Measurements from ENCODE around the gene BCAT1. TPM values are rescaled to one million over a fixed set of nuclear protein-coding genes. Genes with fewer than 3 reads are reported as not detected.
A peak's percentile ranks its signal among the peaks of the same experiment; 100 is the strongest.
"Not testable (repeated sequence)": the region's sequence is repeated elsewhere in the genome, so short reads cannot be mapped to it uniquely, and the experiment has no call there.

The BCAT1 gene
- total and polyA plus RNA-seq, 2 donors (not counting 1 experiment from before 2014, with no cell fraction given), result 0.33 to 9.6 TPM

- Mint-ChIP-seq H3K4me1 (peaks cover 2% of the 10 kb centered on the region), H3K27ac (no peak overlapping the region), H3K9me3 (ENCODE audit: insufficient read depth) (peaks cover 3% of the 10 kb centered on the region), H3K27me3 (no peaks in the 10 kb centered on the region), H3K4me3 (no peak overlapping the region)
- peak; percentile 45 for DNase-seq
- Histone ChIP-seq H3K27me3 (replicated peaks in 1 of 4; ENCODE audit: control extremely low read depth in 1 of 4, control insufficient read depth in 3 of 4, insufficient read depth in 4 of 4, low read length in 3 of 4) (no peaks in the 10 kb centered on the region), H3K4me2 (replicated peaks; ENCODE audit: low read depth, low read length, poor library complexity, severe bottlenecking) (no peak overlapping the region), H3K27ac (ENCODE audit: low read length in 2 of 2) (no peak overlapping the region), H3K4me1 (ENCODE audit: control insufficient read depth in 2 of 2, insufficient read depth in 2 of 2, low read length in 2 of 2) (no peaks in the 10 kb centered on the region), H3K9me3 (ENCODE audit: control extremely low read depth in 1 of 3, control insufficient read depth in 2 of 3, insufficient read depth in 1 of 3, low read length in 2 of 3) (peaks cover 2 to 6% (median 5%) of the 10 kb centered on the region in 3 donors), H3K9ac (ENCODE audit: low read length) (no peak overlapping the region), H3K4me3 (ENCODE audit: control extremely low read depth in 1 of 5, extremely low read depth in 1 of 5, insufficient read depth in 1 of 5, low read depth in 2 of 5, low read length in 4 of 5) (no peak overlapping the region), H4K20me1 (ENCODE audit: control insufficient read depth, insufficient read depth, low read length, poor library complexity, severe bottlenecking) (no peaks in the 10 kb centered on the region), H2AFZ (ENCODE audit: insufficient read depth, low read depth, low read length, poor library complexity, severe bottlenecking) (no peak overlapping the region), H3K36me3 (replicated peaks in 1 of 2; ENCODE audit: control extremely low read depth in 1 of 2, control insufficient read depth in 1 of 2, extremely low read depth in 1 of 2, insufficient read depth in 2 of 2, low read length in 1 of 2) (no peaks in the 10 kb centered on the region), H3K79me2 (ENCODE audit: control insufficient read depth, insufficient read depth, low read length) (no peaks in the 10 kb centered on the region)
- CTCF ChIA-PET, result interaction anchor here (0.9 kb wide), 1 partner anchor 168 kb away, joined by 5 read pairs; no protein-coding TSS in a partner anchor
- intact Hi-C loops (cut with micrococcal nuclease), result loop anchor here (1.0 kb wide), 1 partner anchor 170 kb away; no protein-coding TSS in a partner anchor
- POLR2A ChIA-PET, result no interaction called here
- TF ChIP-seq, protein P1, sequence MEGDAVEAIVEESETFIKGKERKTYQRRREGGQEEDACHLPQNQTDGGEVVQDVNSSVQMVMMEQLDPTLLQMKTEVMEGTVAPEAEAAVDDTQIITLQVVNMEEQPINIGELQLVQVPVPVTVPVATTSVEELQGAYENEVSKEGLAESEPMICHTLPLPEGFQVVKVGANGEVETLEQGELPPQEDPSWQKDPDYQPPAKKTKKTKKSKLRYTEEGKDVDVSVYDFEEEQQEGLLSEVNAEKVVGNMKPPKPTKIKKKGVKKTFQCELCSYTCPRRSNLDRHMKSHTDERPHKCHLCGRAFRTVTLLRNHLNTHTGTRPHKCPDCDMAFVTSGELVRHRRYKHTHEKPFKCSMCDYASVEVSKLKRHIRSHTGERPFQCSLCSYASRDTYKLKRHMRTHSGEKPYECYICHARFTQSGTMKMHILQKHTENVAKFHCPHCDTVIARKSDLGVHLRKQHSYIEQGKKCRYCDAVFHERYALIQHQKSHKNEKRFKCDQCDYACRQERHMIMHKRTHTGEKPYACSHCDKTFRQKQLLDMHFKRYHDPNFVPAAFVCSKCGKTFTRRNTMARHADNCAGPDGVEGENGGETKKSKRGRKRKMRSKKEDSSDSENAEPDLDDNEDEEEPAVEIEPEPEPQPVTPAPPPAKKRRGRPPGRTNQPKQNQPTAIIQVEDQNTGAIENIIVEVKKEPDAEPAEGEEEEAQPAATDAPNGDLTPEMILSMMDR (IDR thresholded peaks at IDR 0.05), result peak; percentile 47
- no peak for TF ChIP-seq EZH2 (IDR thresholded peaks at IDR 0.05; ENCODE audit: borderline replicate concordance, insufficient read depth, low read depth, low read length, poor library complexity, severe bottlenecking)
- ATAC-seq (ENCODE audit: low read depth), result peak; percentile 62
- 36% methylated on average over 2 of the region's 2 CpGs for WGBS (ENCODE audit: insufficient coverage)
Measured at GRCh38 chr12:24960222-24960855, 11.4 kb upstream of the BCAT1 start.

DNA sequence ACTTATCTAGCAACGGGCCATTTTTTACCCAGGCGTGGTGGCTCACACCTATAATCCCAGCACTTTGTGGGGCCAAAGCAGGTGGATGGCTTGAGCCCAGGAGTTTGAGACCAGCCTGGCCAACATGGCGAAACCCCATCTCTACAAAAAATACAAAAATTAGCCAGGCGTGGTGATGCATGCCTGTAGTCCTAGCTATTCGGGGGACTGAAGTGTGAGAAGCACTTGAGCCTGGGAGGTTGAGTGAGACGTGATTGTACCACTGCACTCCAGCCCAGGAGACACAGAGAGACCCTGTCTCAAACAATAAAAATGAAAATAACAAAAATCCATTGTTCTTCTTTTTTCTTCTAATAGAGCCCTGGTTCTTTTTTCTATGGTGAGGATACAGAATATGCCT is 7.5 kb upstream of the BCAT1 start:
- 92% methylated on average over 2 of the region's 6 CpGs for WGBS (ENCODE audit: insufficient coverage)
- H3K36me3 ChIP-seq (replicated peaks in 1 of 2; ENCODE audit: control extremely low read depth in 1 of 2, control insufficient read depth in 1 of 2, extremely low read depth in 1 of 2, insufficient read depth in 2 of 2, low read length in 1 of 2); DNase-seq; H3K4me3 Mint-ChIP-seq; H3K9me3 Mint-ChIP-seq (ENCODE audit: insufficient read depth); ATAC-seq (ENCODE audit: low read depth); H2AFZ ChIP-seq (ENCODE audit: insufficient read depth, low read depth, low read length, poor library complexity, severe bottlenecking); H3K9ac ChIP-seq (ENCODE audit: low read length); POLR2A ChIA-PET; H3K4me1 ChIP-seq (ENCODE audit: control insufficient read depth in 2 of 2, insufficient read depth in 2 of 2, low read length in 2 of 2); H3K27ac Mint-ChIP-seq; H3K79me2 ChIP-seq (ENCODE audit: control insufficient read depth, insufficient read depth, low read length); H3K27me3 ChIP-seq (replicated peaks in 1 of 4; ENCODE audit: control extremely low read depth in 1 of 4, control insufficient read depth in 3 of 4, insufficient read depth in 4 of 4, low read length in 3 of 4); H3K27me3 Mint-ChIP-seq; CTCF ChIA-PET; H3K4me3 ChIP-seq (ENCODE audit: control extremely low read depth in 1 of 5, extremely low read depth in 1 of 5, insufficient read depth in 1 of 5, low read depth in 2 of 5, low read length in 4 of 5); H3K4me2 ChIP-seq (replicated peaks; ENCODE audit: low read depth, low read length, poor library complexity, severe bottlenecking); H3K9me3 ChIP-seq (ENCODE audit: control extremely low read depth in 1 of 3, control insufficient read depth in 2 of 3, insufficient read depth in 1 of 3, low read length in 2 of 3); intact Hi-C loops (cut with micrococcal nuclease); H3K27ac ChIP-seq (ENCODE audit: low read length in 2 of 2); H4K20me1 ChIP-seq (ENCODE audit: control insufficient read depth, insufficient read depth, low read length, poor library complexity, severe bottlenecking): not testable (repeated sequence)
- peaks cover 13% of the 10 kb centered on the region for H3K4me1 Mint-ChIP-seq

All from B cell (primary cell).